CD4-positive, alpha-beta T cell treated with Interleukin-6 at 100 ng/mL for 8 hours (primary cell): Measurements from ENCODE around the gene CCDC85C.

Experiments
- DNase-seq: peaks from one replicate; pipeline ENCODE4 v3.0.0-alpha.2; 2020; ENCODE audit warnings: mixed read lengths, low spot score

Gene CCDC85C

GRCh38 chr14:99630202-99630601 lies 26.2 kb upstream of the CCDC85C start:
- DNase-seq, result no peak

DNA sequence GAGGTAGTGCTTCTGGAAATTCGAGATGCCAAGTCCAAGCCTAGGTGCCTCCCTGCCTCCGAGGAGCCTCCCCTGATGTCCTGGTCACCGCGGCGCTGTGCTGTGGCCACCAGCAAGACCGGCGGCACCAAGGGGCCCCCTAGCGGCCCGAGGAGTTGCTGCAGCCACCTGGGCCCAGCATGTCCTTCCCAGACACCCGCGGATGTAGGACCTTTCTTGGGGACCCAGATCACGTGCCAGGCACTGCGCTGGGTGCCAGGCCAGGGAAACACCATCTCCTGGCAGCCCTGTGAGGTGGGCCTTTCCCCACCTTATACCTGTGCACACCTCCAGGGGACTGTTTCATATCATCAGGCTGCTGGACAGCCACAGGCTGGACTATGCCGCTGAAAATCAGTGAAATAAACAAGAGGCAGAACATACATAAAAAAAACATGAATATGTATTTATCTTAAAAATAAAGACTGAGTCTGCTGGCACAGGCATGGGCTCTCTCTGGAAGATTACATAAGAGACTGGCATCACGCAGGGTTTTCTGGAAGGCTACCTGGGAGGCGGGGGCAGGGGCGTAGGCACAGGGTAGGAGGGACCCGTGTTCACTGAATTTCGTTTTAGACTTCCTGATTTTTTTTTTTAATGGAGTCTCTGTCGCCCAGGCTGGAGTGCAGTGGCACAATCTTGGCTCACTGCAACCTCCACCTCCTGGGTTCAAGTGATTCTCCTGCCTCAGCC lies 25.0 kb upstream of the CCDC85C start:
- DNase-seq, result peak; percentile 59

GRCh38 chr14:99627510-99628381 lies 23.7 kb upstream of the CCDC85C start:
- no peak for DNase-seq

DNA sequence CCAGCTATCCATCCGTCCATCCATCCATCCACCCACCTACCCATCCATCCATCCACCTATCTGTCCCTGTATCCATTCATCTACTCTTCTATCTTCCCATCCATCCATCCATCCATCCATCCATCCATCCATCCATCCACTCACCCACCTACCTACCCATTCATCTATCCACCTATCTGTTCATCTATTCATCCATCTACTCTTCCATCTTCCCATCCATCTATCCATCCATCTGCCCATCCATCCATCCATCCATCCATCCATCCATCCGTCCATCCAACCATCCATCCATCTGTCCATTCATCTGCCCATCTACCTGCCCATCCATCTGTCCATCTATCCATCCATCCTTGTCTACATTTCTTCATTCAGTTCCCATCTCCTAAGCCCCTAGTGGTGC lies 23.1 kb upstream of the CCDC85C start:
- DNase-seq, result no peak

- no peak for DNase-seq
These were observed 22.1 kb upstream of the CCDC85C start for GRCh38 chr14:99626041-99626648.

DNA sequence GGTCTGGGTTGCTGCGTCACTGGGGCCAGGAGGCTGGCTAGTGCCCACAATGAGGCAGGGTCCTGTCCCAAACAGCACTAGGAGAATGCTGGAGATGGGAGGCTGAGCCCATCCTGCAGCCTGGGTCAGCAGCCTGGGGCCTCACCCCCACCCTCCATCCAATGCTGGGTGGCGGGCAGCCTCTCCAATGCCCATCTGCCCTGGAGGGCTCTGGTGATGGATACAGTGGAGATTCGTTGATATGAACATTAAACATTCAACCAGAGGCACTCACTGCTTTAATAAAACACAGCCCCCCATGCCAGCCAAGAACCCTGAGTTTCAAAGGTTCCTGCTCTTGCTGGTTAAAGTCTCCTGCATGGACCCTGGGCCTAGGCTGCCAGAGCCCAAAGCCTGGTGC lies 21.5 kb upstream of the CCDC85C start:
- DNase-seq, result no peak

DNA sequence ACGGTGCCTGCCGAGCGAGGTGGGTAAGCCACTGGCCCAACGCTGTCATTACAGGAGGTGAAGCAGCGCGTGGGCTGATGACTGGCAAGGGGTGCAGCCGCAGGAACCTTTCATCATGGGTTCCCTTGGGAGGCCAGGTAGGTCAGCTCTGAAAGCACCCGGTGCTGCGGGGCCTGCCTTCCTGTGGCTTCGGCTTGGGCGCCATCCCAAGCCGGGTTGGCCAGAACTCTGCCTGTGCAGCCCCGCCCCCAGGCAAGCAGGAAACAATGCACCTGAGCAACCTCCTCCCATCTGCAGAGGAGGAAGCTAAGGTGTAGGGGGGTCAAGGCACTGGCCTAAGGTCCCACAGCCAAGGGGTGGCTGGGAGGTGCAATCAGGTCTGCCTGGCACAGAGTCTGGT lies 21.0 kb upstream of the CCDC85C start:
- no peak for DNase-seq

DNA sequence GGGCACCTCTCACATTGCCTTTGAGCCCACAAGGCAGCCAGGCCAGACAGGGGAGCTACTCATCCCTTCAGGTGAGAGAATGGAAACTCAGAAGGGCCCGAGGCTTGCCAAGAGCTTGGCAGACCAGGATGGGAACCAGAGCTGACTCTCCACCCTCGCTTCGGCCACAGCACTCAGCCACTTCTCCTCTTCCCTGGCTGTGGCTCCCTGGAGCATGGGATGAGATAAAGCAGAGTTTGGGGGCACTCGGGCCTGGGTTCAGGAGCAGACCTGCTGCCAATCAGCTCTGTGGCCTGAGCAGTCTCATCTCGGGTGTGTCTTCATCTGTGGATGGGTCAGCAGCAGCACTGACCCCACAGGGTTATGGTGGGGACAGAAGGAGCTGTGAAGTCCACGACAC lies 20.0 kb upstream of the CCDC85C start:
- no peak for DNase-seq

- no peak for DNase-seq
These were observed 17.9 kb upstream of the CCDC85C start for GRCh38 chr14:99621948-99622347.

- DNase-seq, result no peak
These were observed 16.1 kb upstream of the CCDC85C start for GRCh38 chr14:99619835-99620834.

DNA sequence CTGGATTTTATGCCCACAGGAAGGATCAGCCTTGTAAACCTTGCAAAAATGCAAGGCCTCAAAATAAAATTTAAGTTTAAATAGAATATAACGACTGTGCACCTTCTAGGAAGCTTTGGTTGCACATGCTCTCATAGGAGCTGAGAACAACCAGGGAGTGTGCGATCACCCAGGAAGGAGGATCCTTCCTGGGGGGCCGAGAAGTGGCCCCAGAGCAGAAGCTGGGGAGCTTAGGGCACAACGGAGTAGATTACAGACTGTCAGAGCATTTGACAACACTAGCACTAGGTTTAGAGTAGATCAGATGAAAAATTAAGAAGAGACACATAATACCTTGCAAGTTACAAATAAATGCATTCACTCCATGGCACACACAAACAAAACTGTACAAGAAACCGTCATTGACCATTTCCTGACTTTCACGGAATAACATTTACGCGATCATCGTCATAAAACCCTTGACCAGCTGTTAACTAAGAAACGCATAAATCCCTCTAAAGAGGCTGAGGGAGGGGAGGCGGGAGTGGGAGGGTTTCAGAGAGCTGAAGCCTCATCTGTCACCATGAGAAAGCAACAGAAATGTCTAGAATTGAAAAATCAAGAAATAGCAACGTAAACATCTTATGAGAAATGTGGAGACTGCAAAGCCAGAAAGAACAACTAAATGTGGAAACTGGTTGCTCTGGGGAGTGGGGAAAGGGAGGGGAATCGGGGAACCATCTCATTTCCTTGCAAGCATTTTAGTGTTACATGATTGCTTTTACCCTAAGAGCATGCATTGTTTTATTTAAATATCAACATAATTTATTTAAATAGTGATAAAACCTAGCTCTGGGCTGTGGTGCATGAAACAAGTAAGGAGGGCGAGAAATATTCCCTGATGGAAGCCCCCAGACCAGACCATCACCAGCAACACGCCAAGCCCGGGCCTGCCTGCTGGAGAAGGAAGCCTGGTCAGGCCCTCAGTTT lies 13.1 kb upstream of the CCDC85C start:
- DNase-seq, result no peak

DNA sequence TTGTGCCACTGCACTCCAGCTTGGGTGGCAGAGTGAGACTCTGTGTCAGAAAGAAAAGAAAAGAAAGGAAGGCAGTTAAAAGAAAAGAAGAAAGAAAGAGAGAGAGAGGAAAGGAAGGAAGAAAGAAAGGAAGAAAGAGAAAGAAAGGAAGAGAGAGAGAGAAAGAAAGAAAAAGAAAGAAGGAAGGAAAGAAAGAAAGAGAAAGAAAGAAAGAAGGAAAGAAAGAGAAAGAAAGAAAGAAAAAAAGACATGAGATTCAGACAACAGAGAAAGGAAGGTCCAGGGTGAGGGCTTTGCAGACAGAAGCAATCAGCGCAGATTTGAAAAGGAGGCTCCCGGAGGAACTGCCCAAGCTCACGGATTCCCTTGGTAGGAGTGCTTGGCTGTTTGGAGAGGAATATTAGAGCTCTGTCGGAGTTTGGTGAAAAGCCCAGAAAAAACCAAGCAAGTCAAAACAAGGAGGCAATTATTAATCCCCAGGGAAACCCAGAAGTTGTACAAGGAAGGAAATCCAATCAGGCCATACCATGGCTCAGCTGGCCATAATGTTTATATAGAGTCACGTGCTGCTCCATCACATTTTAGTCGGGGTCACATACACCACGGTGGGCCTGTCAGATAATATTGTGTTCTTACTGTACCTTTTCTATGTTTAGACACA lies 11.6 kb upstream of the CCDC85C start:
- no peak for DNase-seq

DNA sequence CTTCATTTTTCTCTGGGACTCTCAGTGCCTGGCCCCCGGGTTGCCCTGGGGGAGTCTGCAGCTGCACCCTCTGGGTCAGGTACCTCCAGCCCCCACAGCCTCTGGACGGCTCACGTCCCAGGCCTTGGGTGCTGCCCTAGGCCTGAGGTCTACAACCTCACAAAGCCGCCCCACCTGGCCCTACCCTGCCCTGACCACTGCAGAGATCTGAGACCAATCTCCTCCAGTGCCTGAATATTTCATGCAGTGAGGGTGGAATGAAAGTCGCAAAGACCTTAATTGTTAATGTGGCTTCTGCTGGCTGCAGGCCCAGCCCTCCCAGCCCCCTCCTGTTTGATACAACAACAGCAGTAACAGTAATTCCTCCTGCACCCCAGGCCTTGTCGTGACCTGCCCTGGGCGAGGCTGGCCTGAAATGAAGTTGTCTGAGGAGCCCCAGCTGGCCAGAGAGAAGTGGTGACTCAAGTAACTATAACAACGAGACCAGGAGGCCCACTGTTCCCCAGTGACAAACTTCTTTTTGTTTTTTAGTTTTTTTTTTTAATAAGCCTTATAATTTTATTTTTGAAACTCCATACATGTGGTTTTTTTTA lies 8.8 kb upstream of the CCDC85C start:
- DNase-seq, result no peak

DNA sequence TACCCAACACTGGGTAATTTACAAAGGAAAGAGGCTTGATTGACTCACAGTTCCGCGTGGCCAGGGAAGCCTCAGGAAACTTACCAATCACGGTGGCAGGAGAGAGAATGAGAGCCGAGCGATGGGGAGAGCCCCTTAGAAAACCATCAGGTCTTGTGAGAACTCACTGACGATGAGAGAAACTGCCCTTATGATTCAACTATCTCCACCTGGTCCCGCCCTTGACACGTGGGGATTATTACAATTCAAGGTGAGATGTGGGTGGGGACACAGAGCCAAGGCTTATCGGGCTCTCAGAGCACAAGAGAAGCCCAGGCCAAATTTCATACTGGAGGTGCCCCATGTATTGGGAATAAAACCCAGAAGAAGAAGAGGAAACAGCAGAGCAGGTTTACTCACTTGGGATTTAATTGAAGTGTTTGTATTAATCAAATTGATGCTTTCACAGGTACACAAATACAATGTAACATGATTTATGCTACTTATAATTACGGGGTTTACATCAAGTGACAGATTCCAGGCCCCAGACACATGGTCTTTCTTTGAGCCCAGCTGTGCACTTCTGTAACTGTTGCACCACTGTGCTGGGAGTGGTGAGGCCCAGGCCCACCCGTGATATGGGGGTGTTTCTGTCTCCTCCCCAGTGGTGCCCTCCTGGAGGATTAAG lies 8.2 kb upstream of the CCDC85C start:
- DNase-seq, result no peak

DNA sequence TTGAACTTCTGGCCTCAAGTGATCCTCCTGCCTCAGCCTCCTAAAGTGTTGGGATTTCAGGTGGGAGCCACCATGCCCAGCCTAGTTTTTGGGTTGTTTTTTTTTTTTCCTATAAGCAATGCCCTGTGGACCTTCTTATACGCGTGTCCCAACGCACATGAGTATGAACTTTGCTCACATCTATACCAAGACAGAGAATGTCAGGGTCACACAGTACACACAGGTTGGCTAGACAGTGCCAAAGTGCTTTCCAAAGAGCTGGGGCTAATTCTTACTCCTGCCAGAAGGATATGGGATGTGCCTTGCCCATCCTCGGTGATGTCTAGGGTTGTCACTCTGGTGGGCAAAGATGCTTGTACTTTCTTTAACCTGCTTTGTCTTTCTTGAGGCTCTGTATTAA lies 7.6 kb upstream of the CCDC85C start:
- DNase-seq, result no peak

- DNase-seq, result no peak
These were observed 5.5 kb upstream of the CCDC85C start for GRCh38 chr14:99609245-99610170.

DNA sequence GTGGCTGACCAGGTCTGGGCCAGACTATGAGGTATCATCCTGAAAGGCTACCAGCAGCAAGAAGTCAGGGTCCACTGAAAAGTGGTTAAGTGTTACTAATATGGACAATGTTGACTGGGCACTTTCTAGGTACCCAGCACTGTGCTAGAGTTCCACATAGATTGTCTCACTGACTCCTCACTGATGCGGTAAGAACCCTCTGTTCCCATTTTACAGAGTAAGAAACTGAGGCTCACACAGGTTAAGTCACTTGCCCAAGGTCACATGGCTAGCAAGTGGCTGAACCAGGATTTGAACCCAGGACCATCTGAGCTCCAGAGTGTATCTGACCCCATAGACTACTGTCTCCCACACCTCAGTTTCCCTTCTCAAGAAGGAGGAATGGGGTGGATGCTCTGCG lies 4.6 kb upstream of the CCDC85C start:
- no peak for DNase-seq

- no peak for DNase-seq
These were observed 2.4 kb upstream of the CCDC85C start for GRCh38 chr14:99606359-99606758.
